HUES6 (cell line): ENCODE results near the gene UGT1A6.
"Not testable (repeated sequence)": the region's sequence is repeated elsewhere in the genome, so short reads cannot be mapped to it uniquely, and the experiment has no call there.

Experiments used
- H3K27ac ChIP-seq: 2 replicates; pipeline ENCODE4 v1.7.0; 2013; ENCODE audit warnings: low read depth, mild to moderate bottlenecking, low read length, inconsistent platforms
- H3K27me3 ChIP-seq: 2 replicates; pipeline ENCODE4 v1.6.1; 2013; ENCODE audit warnings: low read length; ENCODE audit not compliant: control insufficient read depth, insufficient read depth
- H3K36me3 ChIP-seq: 2 replicates; pipeline ENCODE4 v1.6.1; 2013; ENCODE audit warnings: low read length; ENCODE audit not compliant: control insufficient read depth, insufficient read depth
- H3K4me1 ChIP-seq: 2 replicates; pipeline ENCODE4 v1.6.1; 2013; ENCODE audit warnings: low read length; ENCODE audit not compliant: control insufficient read depth, insufficient read depth
- H3K4me3 ChIP-seq: 2 replicates; pipeline ENCODE4 v1.5.1; 2013; ENCODE audit warnings: low read depth, low read length
- H3K9ac ChIP-seq: one replicate; pipeline ENCODE4 v1.6.1; 2013; ENCODE audit warnings: mild to moderate bottlenecking, low read length
- H3K9me3 ChIP-seq: 2 replicates; pipeline ENCODE4 v1.6.1; 2013; ENCODE audit warnings: low read depth, low read length; ENCODE audit not compliant: control insufficient read depth, insufficient read depth

Gene UGT1A6

DNA sequence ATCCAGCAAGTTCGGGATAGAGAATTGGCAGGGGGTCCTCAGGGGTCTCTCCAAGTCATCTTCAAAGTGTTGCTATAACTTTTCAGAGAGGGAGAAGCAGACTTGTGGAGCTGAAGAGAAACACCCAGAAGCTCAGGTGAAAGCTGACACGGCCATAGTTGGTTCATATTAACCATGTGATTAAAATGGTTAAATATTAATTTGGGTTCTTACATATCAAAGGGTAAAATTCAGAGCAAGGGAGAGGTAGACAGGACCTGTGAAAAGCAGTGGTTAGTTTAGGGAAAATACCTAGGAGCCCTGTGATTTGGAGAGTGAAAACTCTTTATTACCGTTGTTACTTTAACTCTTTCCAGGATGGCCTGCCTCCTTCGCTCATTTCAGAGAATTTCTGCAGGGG, at the start of gene UGT1A6:
UGT1A6 (plus strand) TSS at position 243 of the 400 bp plus-strand sequence; CDS start at position 358, 115 bp downstream.
- H3K27me3 ChIP-seq: no peaks in the 10 kb centered on the region
- peaks cover 12% of the 10 kb centered on the region for H3K4me1 ChIP-seq
- H3K9me3 ChIP-seq: no peaks in the 10 kb centered on the region
- H3K9ac ChIP-seq: no peak within 1 kb of the TSS
- H3K36me3 ChIP-seq: no peaks in the 10 kb centered on the region
- H3K27ac ChIP-seq: no peak within 1 kb of the TSS
- H3K4me3 ChIP-seq: no peak within 1 kb of the TSS

DNA sequence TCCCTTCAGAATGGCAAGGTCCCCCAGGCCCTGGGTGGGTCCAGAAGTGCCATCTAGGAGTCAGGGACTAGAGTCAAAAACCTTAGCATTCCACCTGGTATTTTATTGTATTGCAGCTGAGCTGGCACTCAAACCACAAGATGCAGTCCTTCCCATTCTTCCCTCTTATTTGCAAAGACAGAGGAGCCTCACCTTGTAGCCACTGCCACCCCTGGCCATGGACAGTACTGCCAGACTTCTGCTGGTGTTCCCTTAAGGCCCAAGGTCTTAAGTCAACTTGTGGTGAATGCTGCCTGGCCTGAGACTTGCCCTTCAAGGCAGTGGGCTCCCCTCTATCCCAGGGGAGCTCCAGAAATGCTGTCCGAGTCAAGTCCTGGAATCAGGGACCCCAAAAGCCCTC, 49.6 kb upstream of the UGT1A6 start:
- Histone ChIP-seq H3K27ac (no peak overlapping the region), H3K4me3 (no peak overlapping the region), H3K36me3 (no peaks in the 10 kb centered on the region), H3K4me1 (no peaks in the 10 kb centered on the region), H3K9me3 (peaks cover 32% of the 10 kb centered on the region), H3K9ac (no peak overlapping the region), H3K27me3 (no peaks in the 10 kb centered on the region)

DNA sequence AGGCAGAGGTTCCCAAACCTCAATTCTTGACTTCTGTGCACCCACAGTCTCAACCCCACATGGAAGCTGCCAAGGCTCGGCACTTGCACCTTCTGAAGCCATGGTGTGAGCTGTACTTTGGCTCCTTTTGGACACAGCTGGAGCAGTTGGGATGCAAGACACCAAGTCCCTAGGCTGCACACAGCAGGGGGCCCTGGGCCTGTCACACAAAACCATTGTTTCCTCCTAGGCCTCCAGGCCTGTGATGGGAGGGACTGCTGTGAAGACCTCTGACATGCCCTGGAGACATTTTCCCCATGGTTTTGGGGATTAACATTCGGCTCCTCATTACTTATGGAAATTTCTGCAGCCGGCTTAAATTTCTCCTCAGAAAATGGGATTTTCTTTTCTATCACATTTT, 46.7 kb upstream of the UGT1A6 start:
- not testable (repeated sequence) for H3K9ac ChIP-seq, H3K27ac ChIP-seq, H3K27me3 ChIP-seq, H3K36me3 ChIP-seq, H3K4me1 ChIP-seq, H3K4me3 ChIP-seq
- peaks cover 32% of the 10 kb centered on the region for H3K9me3 ChIP-seq

DNA sequence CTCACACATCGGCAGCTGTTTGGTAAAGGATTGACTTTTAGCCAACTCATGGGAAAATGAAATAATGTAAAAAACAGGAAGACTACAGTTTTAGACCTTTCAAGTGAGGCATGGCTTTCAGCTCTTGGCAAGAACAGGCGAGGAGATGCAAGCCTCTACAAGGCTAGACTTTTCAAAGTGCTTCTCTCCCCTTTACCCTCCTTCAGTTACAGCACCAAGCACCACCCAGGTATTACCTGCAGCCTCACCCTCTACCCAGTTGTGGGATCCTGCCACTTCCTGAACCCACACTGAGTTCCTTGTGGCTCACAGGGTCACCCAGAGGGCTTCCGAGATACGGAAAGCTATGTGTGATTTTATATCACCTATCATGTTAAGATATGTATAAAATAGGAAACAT, 41.7 kb upstream of the UGT1A6 start:
- H3K27me3 ChIP-seq: no peaks in the 10 kb centered on the region
- no peaks in the 10 kb centered on the region for H3K4me1 ChIP-seq
- H3K4me3 ChIP-seq: no peak overlapping the region
- no peaks in the 10 kb centered on the region for H3K36me3 ChIP-seq
- no peak overlapping the region for H3K27ac ChIP-seq
- no peak overlapping the region for H3K9ac ChIP-seq
- H3K9me3 ChIP-seq: peaks cover 13% of the 10 kb centered on the region

- H3K27ac ChIP-seq: no peak overlapping the region
- no peak overlapping the region for H3K4me3 ChIP-seq
- H3K9me3 ChIP-seq: peaks cover 9% of the 10 kb centered on the region
- H3K9ac ChIP-seq: no peak overlapping the region
- H3K27me3 ChIP-seq: no peaks in the 10 kb centered on the region
- no peaks in the 10 kb centered on the region for H3K36me3 ChIP-seq
- no peaks in the 10 kb centered on the region for H3K4me1 ChIP-seq
Measured at GRCh38 chr2:233651430-233651829, 41.3 kb upstream of the UGT1A6 start.

GRCh38 chr2:233654501-233654900, 38.2 kb upstream of the UGT1A6 start:
- Histone ChIP-seq H3K27me3 (no peaks in the 10 kb centered on the region; the same call in 1 of the 2 replicates), H3K4me3 (no peak overlapping the region), H3K27ac (no peak overlapping the region), H3K9ac (no peak overlapping the region), H3K36me3 (no peaks in the 10 kb centered on the region), H3K4me1 (no peaks in the 10 kb centered on the region), H3K9me3 (no peaks in the 10 kb centered on the region)

DNA sequence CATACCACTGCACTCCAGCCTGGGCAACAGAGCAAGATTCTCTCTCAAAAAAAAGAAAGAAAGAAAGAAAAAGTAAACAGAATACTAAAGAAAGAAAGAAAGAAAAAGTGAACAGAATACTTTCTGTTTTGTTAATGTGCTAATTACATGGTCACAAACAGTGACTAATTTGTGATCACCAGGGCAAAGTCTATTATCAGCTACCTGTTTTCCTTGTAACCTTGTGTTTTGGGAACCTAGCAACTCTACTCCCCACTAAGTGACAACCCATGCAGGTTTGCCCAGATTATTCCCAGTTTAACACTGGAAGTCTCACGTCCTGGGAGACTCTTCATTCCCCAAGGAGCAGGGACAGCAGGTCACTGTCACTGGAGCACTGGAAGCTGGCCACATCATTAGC, 37.6 kb upstream of the UGT1A6 start:
- H3K9ac ChIP-seq: no peak overlapping the region
- no peaks in the 10 kb centered on the region for H3K4me1 ChIP-seq
- H3K27me3 ChIP-seq: peaks cover under 1% of the 10 kb centered on the region
- no peaks in the 10 kb centered on the region for H3K9me3 ChIP-seq
- H3K4me3 ChIP-seq: no peak overlapping the region
- H3K27ac ChIP-seq: no peak overlapping the region
- no peaks in the 10 kb centered on the region for H3K36me3 ChIP-seq

GRCh38 chr2:233655943-233656342, 36.7 kb upstream of the UGT1A6 start:
- not testable (repeated sequence) for H3K27me3 ChIP-seq, H3K27ac ChIP-seq, H3K9me3 ChIP-seq, H3K36me3 ChIP-seq, H3K4me3 ChIP-seq, H3K9ac ChIP-seq, H3K4me1 ChIP-seq

- no peak overlapping the region for H3K9ac ChIP-seq
- H3K27me3 ChIP-seq: peaks cover 3% of the 10 kb centered on the region
- H3K36me3 ChIP-seq: no peaks in the 10 kb centered on the region
- no peak overlapping the region for H3K4me3 ChIP-seq
- no peaks in the 10 kb centered on the region for H3K9me3 ChIP-seq
- no peaks in the 10 kb centered on the region for H3K4me1 ChIP-seq
- H3K27ac ChIP-seq: no peak overlapping the region
Measured at GRCh38 chr2:233656443-233656842, 36.2 kb upstream of the UGT1A6 start.

DNA sequence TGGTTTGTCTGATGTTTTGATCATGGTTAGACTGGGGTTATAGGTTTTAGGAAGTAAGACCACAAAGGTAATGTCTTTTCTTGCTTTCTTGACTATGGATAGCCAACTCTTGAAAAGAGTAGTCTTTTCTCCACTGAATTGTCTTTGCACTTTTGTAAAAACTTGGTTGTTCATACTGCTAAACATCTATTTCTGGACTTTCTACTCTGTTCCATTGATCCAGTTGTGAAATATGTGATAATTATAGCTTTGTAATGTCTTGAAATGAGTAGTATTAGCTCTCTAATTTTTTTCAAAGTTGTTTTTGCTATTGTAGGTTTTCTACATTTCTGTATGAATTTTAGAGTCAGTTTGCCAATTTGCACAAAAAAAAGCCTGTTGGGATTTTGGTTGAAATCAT, 34.1 kb upstream of the UGT1A6 start:
- H3K9ac ChIP-seq: no peak overlapping the region
- no peak overlapping the region for H3K27ac ChIP-seq
- peaks cover 3% of the 10 kb centered on the region for H3K27me3 ChIP-seq
- no peak overlapping the region for H3K4me3 ChIP-seq
- no peaks in the 10 kb centered on the region for H3K36me3 ChIP-seq
- no peaks in the 10 kb centered on the region for H3K9me3 ChIP-seq
- no peaks in the 10 kb centered on the region for H3K4me1 ChIP-seq

DNA sequence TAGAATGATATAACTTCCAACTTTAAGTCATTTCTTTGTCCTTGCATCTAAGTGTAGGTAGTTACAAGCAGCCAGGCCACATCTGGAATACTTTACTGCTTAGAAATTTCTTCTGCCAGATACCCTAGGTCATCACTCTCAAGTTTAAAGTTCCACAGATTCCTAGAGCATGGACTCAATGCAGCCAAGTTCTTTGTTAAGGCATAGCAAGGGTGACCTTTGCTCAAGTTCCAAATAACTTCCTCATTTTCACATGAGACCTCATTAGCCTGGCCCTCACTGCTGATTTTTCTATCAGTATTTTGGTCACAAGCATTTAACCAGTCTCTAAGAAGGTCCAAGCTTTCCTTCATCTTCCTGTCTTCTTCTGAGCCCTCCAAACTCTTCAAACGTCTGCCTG, 28.8 kb upstream of the UGT1A6 start:
- no peak overlapping the region for H3K27ac ChIP-seq
- no peaks in the 10 kb centered on the region for H3K9me3 ChIP-seq
- H3K4me1 ChIP-seq: no peaks in the 10 kb centered on the region
- H3K27me3 ChIP-seq: peaks cover 3% of the 10 kb centered on the region
- H3K9ac ChIP-seq: no peak overlapping the region
- no peak overlapping the region for H3K4me3 ChIP-seq
- no peaks in the 10 kb centered on the region for H3K36me3 ChIP-seq

GRCh38 chr2:233668605-233669260, 24.0 kb upstream of the UGT1A6 start:
- Histone ChIP-seq H3K9me3 (no peaks in the 10 kb centered on the region), H3K36me3 (no peaks in the 10 kb centered on the region), H3K27ac (no peak overlapping the region), H3K4me3 (no peak overlapping the region), H3K4me1 (no peaks in the 10 kb centered on the region), H3K9ac (no peak overlapping the region), H3K27me3 (no peaks in the 10 kb centered on the region)
